ENCODE data around the gene S1PR4.

GRCh38 chr19:3136684-3137055 is 41.9 kb upstream of the S1PR4 start:
- TF ChIP-seq EZH2 (IDR thresholded peaks at IDR 0.05; ENCODE audit: insufficient read depth, poor library complexity, severe bottlenecking): no peak
- no peak for TF ChIP-seq EZH2phosphoT487 (IDR thresholded peaks at IDR 0.05; ENCODE audit: insufficient read depth, low read depth)
